ENCODE results near the gene GRK5. TPM values are rescaled to one million over a fixed set of nuclear protein-coding genes. Genes with fewer than 3 reads are reported as not detected.

The GRK5 gene
- total RNA-seq, 4 donors from 2014 or later, result 15.9 to 53.8 (median 18.4) TPM

DNA sequence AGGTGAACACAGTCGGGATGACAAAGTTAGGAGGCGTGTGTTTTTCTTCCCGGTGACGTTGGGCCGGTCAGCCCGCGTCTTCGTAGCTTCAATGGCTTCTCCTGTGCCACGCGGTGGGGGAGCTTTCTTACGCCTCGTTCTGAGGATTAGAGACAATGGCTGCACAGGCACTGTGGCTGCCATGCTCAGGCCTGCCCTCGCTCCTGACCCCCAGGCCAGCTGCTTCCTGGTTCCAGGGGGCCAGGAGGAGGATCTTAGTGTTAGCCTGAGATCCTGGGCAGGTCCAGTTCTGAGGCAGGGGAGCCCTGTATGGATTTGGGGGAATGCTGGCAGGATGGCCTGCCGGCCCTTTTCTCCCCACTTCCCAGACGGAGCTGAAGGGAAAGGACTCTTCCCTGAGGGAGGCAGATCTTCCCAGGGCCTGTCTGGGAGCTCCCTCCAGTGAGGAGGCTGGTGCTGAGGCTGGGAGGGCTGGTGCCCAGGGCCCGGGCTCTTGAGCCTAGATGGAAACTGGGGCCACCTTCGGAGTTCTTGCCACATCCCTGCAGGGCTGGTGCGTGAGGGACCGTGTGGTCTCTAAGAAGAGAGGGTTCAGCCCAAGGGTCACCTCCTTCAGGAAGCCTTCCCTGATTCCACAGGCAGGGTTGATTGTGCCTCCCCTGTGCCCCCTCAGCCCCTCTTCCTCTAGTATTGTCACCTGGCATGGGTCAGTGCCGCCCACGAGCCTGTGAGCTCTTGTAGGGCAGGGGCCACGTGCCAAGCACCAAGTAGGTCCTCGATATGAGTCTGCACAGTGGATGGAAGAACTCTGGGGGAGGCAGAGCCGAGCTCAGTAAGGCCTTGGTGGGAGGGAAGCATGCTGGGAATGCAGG lies 101.4 kb downstream of the GRK5 start:
- ATAC-seq (ENCODE audit: low FRiP score) (no peak), DNase-seq (ENCODE audit: low spot score) (no peak)
- TF ChIP-seq, protein P1, sequence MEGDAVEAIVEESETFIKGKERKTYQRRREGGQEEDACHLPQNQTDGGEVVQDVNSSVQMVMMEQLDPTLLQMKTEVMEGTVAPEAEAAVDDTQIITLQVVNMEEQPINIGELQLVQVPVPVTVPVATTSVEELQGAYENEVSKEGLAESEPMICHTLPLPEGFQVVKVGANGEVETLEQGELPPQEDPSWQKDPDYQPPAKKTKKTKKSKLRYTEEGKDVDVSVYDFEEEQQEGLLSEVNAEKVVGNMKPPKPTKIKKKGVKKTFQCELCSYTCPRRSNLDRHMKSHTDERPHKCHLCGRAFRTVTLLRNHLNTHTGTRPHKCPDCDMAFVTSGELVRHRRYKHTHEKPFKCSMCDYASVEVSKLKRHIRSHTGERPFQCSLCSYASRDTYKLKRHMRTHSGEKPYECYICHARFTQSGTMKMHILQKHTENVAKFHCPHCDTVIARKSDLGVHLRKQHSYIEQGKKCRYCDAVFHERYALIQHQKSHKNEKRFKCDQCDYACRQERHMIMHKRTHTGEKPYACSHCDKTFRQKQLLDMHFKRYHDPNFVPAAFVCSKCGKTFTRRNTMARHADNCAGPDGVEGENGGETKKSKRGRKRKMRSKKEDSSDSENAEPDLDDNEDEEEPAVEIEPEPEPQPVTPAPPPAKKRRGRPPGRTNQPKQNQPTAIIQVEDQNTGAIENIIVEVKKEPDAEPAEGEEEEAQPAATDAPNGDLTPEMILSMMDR (IDR thresholded peaks at IDR 0.05), result no peak

DNA sequence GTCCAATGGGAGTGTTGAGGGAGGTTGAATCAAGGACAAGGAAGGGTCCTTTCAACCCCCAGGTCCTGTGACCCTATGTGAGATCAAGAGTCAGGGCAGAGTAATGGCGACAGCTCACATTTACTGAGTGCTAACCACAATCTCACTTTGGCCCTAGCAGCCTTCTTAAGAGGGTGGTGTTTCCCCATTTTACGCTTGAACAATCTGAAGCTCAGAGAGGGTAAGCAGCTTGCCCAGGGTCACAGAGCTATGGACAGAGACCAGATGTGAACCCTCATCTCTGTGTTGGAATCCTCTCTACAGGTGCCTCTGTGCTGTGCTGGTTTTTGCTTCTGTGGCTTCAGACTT lies 102.0 kb downstream of the GRK5 start:
- ATAC-seq (ENCODE audit: low FRiP score) (no peak), DNase-seq (ENCODE audit: low spot score) (no peak)
- TF ChIP-seq, protein P1 (IDR thresholded peaks at IDR 0.05), result no peak

DNA sequence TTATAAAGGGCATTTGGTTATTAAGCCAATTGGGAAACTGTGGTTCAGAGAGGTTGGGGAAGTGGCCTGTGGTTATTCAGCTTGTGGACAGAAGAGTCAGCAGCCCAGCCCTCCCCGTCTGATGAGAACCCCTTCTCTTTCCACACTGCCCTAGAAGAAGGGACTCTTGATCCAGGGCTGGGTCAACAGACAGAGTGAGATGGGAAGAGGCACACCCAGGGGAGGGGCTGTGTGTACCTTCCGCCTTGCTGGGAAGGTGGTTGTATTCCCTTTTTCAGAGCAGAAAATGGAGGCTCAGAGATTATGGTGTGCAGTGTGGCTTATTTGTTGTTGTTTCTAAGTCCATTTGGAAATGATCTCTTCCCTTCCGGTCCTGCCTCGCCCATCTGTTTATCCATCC lies 103.4 kb downstream of the GRK5 start:
- no peak for DNase-seq (ENCODE audit: low spot score)
- no peak for ATAC-seq (ENCODE audit: low FRiP score)
- TF ChIP-seq, protein P1 (IDR thresholded peaks at IDR 0.05), result no peak

GRCh38 chr10:119312241-119312640 lies 104.9 kb downstream of the GRK5 start:
- TF ChIP-seq, protein P1 (IDR thresholded peaks at IDR 0.05), result no peak
- no peak for ATAC-seq (ENCODE audit: low FRiP score)
- DNase-seq (ENCODE audit: low spot score), result no peak

- DNase-seq (ENCODE audit: low spot score) (no peak), ATAC-seq (ENCODE audit: low FRiP score) (no peak)
- TF ChIP-seq, protein P1 (IDR thresholded peaks at IDR 0.05), result no peak
Measured at GRCh38 chr10:119313024-119313423, 105.7 kb downstream of the GRK5 start.

- ATAC-seq (ENCODE audit: low FRiP score), result no peak
- no peak for DNase-seq (ENCODE audit: low spot score)
- TF ChIP-seq, protein P1 (IDR thresholded peaks at IDR 0.05), result no peak
Measured at GRCh38 chr10:119313644-119314043, 106.3 kb downstream of the GRK5 start.

DNA sequence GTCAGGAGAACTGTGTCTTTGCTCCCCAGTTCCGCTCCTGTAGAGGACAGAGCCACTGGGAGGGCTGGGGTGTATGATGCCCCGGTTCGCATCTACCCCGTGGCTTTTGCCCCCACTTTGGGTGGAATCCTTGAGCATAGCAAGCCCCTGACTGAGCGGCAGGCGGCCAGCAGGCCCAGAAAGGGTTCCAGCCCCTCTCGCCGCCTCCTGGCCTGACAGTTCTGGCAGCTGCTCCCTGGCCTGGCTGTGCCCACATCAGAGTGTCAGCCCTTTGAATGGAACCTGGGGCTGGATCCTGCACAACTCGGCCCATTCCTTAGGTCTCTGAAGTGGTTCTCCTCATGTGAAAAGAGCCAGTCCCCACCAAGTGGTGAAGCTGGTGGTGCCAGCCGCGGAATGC lies 106.7 kb downstream of the GRK5 start:
- DNase-seq (ENCODE audit: low spot score) (no peak), ATAC-seq (ENCODE audit: low FRiP score) (no peak)
- TF ChIP-seq, protein P1 (IDR thresholded peaks at IDR 0.05), result no peak
